HG03039 (cell line): Measurements from ENCODE around the gene MRPL34.
"Not testable (repeated sequence)": the region's sequence is repeated elsewhere in the genome, so short reads cannot be mapped to it uniquely, and the experiment has no call there.

ENCODE experiments used
- ATAC-seq: cut with Tn5 transposase; IDR thresholded peaks from one replicate; pipeline ENCODE4 v1.9.1; 2021; ENCODE audit warnings: mild to moderate bottlenecking, moderate library complexity; ENCODE audit not compliant: unreplicated experiment

Gene MRPL34

GRCh38 chr19:17285415-17286135 is 20.1 kb upstream of the MRPL34 start:
- ATAC-seq = no peak

- no peak for ATAC-seq
Observed at GRCh38 chr19:17286263-17286662, 19.4 kb upstream of the MRPL34 start.

- no peak for ATAC-seq
Observed at GRCh38 chr19:17286752-17287151, 18.9 kb upstream of the MRPL34 start.

GRCh38 chr19:17289489-17289888 is 16.2 kb upstream of the MRPL34 start:
- no peak for ATAC-seq

DNA sequence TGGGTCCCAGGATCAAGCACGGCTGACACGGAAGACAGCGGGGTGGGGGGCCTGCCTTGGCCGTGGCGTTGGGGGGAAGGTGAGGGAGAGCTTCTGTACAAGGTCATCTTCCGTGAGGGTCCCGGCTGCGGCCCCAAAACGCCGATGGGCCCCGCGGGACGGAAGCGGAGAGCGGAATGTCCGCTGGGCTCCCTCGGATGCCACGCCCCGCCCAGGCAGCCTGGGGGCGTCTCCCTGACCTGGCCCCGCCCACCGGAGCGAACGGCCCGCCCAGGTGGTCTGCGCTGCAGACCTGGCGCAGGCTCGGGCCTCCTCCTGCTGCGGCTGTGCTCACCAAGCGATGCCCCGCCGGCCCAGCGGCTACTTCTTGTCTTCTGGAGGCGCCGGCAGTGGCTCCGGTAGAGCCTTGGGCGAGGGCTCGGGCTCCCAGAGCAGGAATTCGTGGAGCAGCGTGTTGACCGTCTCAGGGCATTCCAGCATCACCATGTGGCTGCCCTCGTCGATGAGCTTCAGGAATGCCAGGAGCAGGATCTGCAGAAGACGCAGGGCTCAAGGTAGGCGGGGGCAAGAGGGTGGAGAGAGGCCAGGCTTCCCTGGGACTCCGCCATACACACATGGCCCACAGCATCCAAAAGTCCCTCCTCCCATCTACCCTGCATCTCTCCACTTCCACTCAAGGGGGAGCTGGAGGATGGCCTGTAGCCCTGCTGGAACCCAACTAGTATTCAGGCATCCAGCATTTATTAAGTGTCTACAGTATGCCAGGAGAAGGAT is 13.2 kb upstream of the MRPL34 start:
- ATAC-seq = peak; percentile 66

- ATAC-seq = no peak
Observed at GRCh38 chr19:17293605-17294004, 12.1 kb upstream of the MRPL34 start.

- no peak for ATAC-seq
Observed at GRCh38 chr19:17294051-17294891, 11.4 kb upstream of the MRPL34 start.

- ATAC-seq = not testable (repeated sequence)
Observed at GRCh38 chr19:17295551-17295950, 10.1 kb upstream of the MRPL34 start.

DNA sequence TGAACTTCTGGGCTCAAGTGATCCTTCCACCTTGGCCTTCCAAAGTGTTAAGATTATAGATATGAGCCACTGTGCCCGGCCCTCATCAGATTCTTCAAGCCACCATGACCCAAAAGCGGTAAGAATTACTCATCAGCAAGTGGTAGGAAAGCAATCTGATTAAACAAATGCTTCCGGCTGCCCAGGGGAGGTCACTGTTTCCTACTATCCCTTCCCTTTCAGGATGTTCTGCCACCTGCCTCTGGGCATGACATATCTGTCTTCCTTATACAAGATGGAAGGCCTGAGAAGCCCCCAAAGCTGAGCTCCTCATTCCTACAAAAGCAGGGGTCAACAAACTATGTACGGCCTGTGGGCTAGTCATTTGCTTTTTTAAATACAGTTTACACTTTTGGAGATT is 9.4 kb upstream of the MRPL34 start:
- ATAC-seq = no peak

- ATAC-seq = no peak
Observed at GRCh38 chr19:17296976-17297375, 8.7 kb upstream of the MRPL34 start.

- no peak for ATAC-seq
Observed at GRCh38 chr19:17300992-17301619, 4.6 kb upstream of the MRPL34 start.

- ATAC-seq = no peak
Observed at GRCh38 chr19:17302391-17303166, 3.1 kb upstream of the MRPL34 start.

DNA sequence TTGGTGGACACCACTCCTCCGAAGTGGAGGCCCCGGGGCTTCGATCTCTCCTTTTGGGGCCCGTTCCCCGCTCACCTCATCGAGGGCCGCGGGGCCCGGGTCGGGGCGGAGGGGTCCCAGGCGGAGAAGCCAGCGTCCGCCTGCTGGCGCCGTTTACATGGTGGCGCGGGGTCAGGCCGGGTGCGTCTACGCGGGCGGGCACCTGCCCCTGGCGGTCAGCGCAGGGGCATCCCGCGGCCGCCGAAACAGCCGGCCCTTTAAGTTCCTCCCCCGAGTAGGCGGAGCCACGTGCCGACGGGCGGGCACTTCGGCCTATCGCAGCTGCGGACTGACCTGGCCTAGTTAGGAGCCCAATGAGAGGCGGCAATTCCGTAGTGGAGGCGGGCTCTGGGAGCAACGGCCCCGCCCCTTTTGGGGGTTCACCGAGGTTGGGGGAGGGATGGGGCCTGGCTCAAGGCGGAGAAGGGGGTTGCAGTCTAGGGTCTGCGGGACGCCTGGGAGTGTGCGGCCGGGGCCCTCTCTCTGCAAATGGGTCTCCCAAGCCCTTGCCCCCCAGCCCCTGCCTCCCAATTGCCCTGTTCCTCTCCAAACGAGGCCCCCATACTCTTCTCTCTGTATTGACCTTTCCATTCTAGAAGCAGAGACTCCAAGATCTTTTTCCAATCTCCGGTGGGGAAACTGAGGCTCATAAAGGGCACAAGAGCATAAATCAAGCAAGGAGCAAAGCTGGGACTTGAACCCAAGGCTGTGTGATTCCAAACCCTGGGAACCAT is 2.3 kb upstream of the MRPL34 start, which contains the start of gene ABHD8:
Gene ABHD8, minus strand, starts transcription at position 259 of the 773 bp plus-strand sequence. CDS start 1,809 bp downstream, outside the sequence.
- peak; percentile 49 for ATAC-seq

GRCh38 chr19:17303940-17304267 is 1.8 kb upstream of the MRPL34 start:
- ATAC-seq = no peak

DNA sequence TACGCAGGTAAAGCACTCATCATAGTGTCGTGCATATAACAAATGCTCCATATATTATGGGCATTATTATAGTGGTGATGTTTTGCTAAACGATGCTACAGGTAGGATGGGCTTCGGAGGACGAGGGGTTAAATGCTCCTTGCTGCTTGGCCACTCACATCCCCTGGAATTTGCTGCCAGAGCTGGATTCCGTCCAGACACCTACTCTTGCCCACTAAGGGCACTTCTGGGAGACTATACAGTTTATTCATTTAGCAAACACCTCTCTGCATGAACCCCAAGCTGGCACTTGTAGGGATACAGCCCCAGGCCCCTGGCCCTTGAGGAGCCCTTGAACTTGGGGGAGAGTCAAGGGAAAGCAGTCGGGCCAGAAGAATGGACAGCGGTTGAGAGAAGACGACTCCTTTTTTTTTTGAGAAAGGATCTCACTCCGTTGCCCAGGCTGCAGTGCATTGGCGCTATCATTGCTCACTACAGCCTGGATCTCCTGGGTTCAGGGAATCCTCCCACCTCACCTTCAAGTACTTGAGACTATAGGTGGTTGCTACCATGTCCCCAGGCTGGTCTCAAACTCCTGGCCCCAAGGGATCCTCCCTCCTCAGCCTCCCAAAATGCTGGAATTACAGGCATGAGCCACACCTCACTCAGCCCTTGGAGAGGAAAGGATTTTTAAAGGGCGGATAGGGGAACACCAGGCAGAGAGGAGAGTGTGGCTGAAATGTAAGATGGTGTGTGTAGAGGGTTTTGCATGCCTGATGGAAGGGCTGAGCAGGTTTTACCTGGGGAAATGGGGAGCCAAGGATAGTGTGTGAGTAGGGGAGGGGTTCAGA is 1.1 kb upstream of the MRPL34 start:
- no peak for ATAC-seq

DNA sequence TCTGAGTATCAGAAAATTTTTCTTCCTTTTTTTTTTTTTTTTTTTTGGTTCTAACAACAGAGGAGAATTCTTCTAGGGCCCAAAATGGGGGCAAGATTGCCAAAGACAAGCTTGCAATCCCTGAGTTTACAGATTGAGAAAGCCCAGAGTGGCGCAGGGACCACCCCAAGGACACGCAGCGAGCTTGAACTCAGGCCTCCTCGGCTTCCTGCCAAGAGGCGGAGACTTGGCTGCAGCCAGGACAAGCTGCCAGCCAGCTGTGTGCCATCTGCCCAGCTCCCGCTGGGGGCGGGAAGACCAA is 506 bp upstream of the MRPL34 start:
- no peak for ATAC-seq

DNA sequence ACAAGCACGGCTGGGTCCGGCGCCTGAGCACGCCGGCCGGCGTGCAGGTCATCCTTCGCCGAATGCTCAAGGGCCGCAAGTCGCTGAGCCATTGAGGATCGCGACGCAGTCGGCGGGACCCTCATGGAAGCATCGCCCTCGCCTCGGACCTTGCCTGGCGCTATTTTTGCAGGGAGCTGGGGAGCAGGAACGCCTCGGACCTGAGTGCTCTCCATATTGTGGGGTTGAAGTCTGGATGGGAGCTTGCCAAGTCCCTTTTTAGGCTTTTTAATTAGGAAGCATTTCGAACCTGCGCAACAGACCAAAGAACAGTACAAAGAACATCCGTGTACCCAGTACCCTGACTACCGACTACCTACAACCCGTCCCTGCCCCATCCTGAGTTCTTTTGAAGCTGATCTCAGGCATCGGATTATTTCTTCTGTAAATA is 628 bp downstream of the MRPL34 start:
- ATAC-seq = no peak

GRCh38 chr19:17307876-17308377 is 2.3 kb downstream of the MRPL34 start:
- no peak for ATAC-seq
